CD4-positive, alpha-beta T cell treated with Interleukin-1 beta for 1 hour (primary cell): ENCODE measurements around the gene SLC8B1.
"Not testable (repeated sequence)": the region's sequence is repeated elsewhere in the genome, so short reads cannot be mapped to it uniquely, and the experiment has no call there.

Experiments used
- DNase-seq, 2 donors: peaks; one replicate each; pipeline ENCODE4 v3.0.0-alpha.2; 2020 to 2022

SLC8B1 gene

GRCh38 chr12:113354192-113354591 lies 19.3 kb upstream of the SLC8B1 start:
- not testable (repeated sequence) for DNase-seq

GRCh38 chr12:113351089-113351488 lies 16.2 kb upstream of the SLC8B1 start:
- no peak for DNase-seq

- DNase-seq: no peak
Measured at GRCh38 chr12:113348849-113349536, 14.1 kb upstream of the SLC8B1 start.

GRCh38 chr12:113347892-113348291 lies 13.0 kb upstream of the SLC8B1 start:
- no peak for DNase-seq

GRCh38 chr12:113347107-113347506 lies 12.2 kb upstream of the SLC8B1 start:
- no peak for DNase-seq

GRCh38 chr12:113346353-113346752 lies 11.4 kb upstream of the SLC8B1 start:
- no peak for DNase-seq

- no peak for DNase-seq
Measured at GRCh38 chr12:113345318-113345717, 10.4 kb upstream of the SLC8B1 start.

GRCh38 chr12:113341535-113341934 lies 6.6 kb upstream of the SLC8B1 start:
- DNase-seq: no peak

- no peak for DNase-seq
Measured at GRCh38 chr12:113340061-113340460, 5.2 kb upstream of the SLC8B1 start.

GRCh38 chr12:113339540-113339939 lies 4.6 kb upstream of the SLC8B1 start:
- DNase-seq: no peak

GRCh38 chr12:113333877-113334785 lies 778 bp downstream of the SLC8B1 start:
- peak; percentile 26 to 31 for DNase-seq

GRCh38 chr12:113333418-113333750 lies 1.5 kb downstream of the SLC8B1 start:
- no peak for DNase-seq

- DNase-seq: no peak
Measured at GRCh38 chr12:113332688-113333417, 2.1 kb downstream of the SLC8B1 start.

GRCh38 chr12:113330505-113330904 lies 4.4 kb downstream of the SLC8B1 start:
- DNase-seq: no peak

GRCh38 chr12:113329791-113330417 lies 5.0 kb downstream of the SLC8B1 start:
- no peak for DNase-seq

- no peak for DNase-seq
Measured at GRCh38 chr12:113329022-113329790, 5.7 kb downstream of the SLC8B1 start.

GRCh38 chr12:113328368-113328889 lies 6.5 kb downstream of the SLC8B1 start:
- DNase-seq: no peak

GRCh38 chr12:113326775-113327395 lies 8.0 kb downstream of the SLC8B1 start:
- DNase-seq: no peak

- no peak for DNase-seq
Measured at GRCh38 chr12:113325916-113326315, 9.0 kb downstream of the SLC8B1 start.

GRCh38 chr12:113322343-113322742 lies 12.6 kb downstream of the SLC8B1 start:
- peak in 1 of 2 donors; percentile 29 for DNase-seq

- DNase-seq: no peak
Measured at GRCh38 chr12:113320401-113320800, 14.5 kb downstream of the SLC8B1 start.
